ENCODE data around the gene PARD6B. TPM values are rescaled to one million over a fixed set of nuclear protein-coding genes. Genes with fewer than 3 reads are reported as not detected.
A peak's percentile ranks its signal among the peaks of the same experiment; 100 is the strongest.
"Not testable (repeated sequence)": the region's sequence is repeated elsewhere in the genome, so short reads cannot be mapped to it uniquely, and the experiment has no call there.

The PARD6B gene
- total and polyA plus RNA-seq, 2 experiments from 2014 or later = 10.2 to 20.0 TPM

DNA sequence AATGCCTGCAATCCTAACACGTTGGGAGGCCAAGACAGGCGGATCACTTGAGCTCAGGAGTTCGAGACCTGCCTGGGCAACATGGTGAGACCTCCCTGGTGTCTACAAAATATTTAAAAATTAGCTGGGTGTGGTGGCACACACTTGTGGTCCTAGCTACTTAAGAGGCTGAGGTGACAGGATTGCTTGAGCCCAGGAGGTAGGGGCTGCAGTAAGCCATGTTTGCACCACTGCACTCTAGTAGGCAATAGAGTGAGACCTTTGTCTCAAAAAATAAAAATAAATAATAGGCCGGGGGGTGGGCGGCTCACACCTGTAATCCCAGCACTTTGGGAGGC, 21.8 kb upstream of the PARD6B start:
- H3K4me1 ChIP-seq (ENCODE audit: low read depth) = peaks cover 6% of the 10 kb centered on the region
- H3K9me3 ChIP-seq (ENCODE audit: low read depth) = no peaks in the 10 kb centered on the region
- H3K27ac ChIP-seq = no peak overlapping the region
- H3K27me3 ChIP-seq = no peaks in the 10 kb centered on the region
- H3K36me3 ChIP-seq = no peaks in the 10 kb centered on the region
- TF ChIP-seq, protein P1, sequence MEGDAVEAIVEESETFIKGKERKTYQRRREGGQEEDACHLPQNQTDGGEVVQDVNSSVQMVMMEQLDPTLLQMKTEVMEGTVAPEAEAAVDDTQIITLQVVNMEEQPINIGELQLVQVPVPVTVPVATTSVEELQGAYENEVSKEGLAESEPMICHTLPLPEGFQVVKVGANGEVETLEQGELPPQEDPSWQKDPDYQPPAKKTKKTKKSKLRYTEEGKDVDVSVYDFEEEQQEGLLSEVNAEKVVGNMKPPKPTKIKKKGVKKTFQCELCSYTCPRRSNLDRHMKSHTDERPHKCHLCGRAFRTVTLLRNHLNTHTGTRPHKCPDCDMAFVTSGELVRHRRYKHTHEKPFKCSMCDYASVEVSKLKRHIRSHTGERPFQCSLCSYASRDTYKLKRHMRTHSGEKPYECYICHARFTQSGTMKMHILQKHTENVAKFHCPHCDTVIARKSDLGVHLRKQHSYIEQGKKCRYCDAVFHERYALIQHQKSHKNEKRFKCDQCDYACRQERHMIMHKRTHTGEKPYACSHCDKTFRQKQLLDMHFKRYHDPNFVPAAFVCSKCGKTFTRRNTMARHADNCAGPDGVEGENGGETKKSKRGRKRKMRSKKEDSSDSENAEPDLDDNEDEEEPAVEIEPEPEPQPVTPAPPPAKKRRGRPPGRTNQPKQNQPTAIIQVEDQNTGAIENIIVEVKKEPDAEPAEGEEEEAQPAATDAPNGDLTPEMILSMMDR (IDR thresholded peaks at IDR 0.05; ENCODE audit: low read depth, low read length) = no peak
- H3K4me3 ChIP-seq = no peak overlapping the region
- DNase-seq (ENCODE audit: low read depth in 1 of 2, low spot score in 1 of 2) = no peak

DNA sequence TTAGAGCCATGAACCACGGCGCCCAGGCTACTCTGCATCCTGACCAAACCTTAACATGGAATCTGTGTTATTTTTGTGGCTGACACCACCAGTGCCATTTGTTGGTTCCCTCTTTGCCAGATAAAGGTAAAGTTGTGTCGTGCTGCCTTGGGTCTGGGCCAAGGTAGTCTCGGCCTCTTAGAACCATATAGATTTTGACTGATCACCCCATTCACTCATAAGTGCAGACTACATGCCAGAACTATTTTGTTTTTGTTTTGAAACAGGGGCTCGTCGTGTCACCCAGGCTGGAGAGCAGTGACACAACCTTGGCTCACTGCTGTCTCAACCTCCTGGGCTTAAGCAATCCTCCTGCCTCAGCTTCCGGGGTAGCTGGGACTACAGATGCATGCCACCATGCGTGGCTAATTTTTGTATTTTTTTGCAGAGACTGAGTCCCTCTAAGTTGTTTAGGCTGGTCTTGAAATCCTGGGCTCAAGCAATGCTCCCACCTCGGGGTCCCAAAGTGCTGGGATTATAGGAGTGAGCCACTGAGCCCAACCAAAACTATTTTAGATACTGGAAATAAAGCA, 20.8 kb upstream of the PARD6B start:
- no peak overlapping the region for H3K4me3 ChIP-seq
- H3K9me3 ChIP-seq (ENCODE audit: low read depth) = no peaks in the 10 kb centered on the region
- H3K36me3 ChIP-seq = no peaks in the 10 kb centered on the region
- H3K4me1 ChIP-seq (ENCODE audit: low read depth) = peaks cover 6% of the 10 kb centered on the region
- peak in 1 of 2 donors; percentile 54 for DNase-seq (ENCODE audit: low read depth in 1 of 2, low spot score in 1 of 2)
- TF ChIP-seq, protein P1 (IDR thresholded peaks at IDR 0.05; ENCODE audit: low read depth, low read length) = no peak
- no peaks in the 10 kb centered on the region for H3K27me3 ChIP-seq
- H3K27ac ChIP-seq = no peak overlapping the region

DNA sequence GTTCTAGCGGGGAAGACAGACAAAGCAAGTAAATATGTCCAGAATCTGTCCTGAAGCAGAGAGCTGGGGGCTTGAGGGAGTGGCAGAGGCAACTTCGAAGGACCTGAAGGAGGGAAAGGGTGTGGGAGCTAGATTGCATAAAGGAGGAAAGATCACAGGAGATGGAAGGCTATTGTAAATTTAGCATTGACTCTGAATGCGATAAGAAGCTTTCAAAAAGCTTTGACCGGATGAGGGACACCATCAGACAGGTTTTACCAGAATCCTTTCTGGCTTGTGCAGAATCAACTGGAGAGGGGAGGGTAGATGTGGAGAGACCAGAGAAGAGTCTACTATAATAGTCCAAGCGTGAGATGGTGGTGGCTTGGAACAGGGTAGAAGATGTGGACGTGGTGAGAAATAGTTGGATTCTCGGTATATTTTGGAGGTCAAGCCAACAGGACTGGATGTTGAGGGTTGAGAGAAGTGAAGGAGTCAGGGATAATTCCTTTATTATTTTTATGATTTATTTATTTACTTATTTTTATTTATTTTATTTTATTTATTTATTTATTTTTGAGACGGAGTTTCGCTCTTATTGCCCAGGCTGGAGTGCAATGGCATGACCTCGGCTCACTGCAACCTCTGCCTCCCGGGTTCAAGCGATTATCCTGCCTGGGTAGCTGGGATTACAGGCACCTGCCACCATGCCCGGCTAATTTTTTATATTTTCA, 20.1 kb upstream of the PARD6B start:
- TF ChIP-seq, protein P1 (IDR thresholded peaks at IDR 0.05; ENCODE audit: low read depth, low read length) = no peak
- no peak for DNase-seq (ENCODE audit: low read depth in 1 of 2, low spot score in 1 of 2)
- no peaks in the 10 kb centered on the region for H3K36me3 ChIP-seq

DNA sequence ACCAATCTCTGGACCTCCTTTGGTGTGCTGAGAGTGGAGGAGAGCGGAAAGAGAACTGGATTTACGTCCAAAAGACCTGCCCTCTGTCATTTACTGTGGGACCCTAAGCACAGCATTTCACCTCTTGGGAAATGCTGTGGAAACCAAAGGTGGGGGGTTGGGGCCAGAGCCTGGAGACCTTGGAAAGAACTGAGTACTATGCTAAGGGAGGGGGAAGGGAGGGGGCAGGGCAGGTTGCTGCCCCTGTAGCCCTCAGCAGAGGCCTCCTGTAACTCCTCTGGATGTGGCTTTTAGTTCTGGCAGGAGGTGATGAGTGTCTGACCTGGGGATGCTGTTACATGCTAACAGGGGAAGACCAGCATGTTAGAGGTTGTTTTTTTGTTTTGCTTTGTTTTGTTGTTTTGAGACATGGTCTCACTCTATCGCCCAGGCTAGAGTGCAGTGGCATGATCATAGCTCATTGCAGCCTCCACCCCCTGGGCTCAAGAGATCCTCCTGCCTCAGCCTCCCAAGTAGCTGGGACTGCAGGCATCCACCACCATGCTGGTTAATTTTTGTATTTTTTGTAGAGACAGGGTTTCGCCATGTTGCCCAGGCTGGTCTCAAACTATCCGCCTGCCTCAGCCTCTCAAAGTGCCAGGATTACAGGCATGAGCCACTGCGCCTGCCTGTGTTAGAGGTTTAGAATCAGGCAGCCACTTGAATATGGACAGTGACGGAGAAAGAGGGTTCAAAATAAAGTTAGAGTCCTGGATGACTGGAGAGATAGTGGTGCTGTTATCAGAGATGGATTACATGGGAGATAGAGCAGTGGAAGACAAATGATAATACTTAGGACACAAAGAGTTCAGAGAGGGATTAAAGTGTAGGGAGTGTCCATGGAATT, 18.4 kb upstream of the PARD6B start:
- Histone ChIP-seq H3K4me1 (ENCODE audit: low read depth) (peaks cover 8% of the 10 kb centered on the region), H3K27me3 (no peaks in the 10 kb centered on the region), H3K9me3 (ENCODE audit: low read depth) (no peaks in the 10 kb centered on the region), H3K27ac (peak overlapping the region; percentile 6), H3K36me3 (no peaks in the 10 kb centered on the region), H3K4me3 (no peak overlapping the region)
- TF ChIP-seq, protein P1 (IDR thresholded peaks at IDR 0.05; ENCODE audit: low read depth, low read length) = no peak
- no peak for DNase-seq (ENCODE audit: low read depth in 1 of 2, low spot score in 1 of 2)

More for the DNA sequence above, 20.1 kb upstream of the PARD6B start:
- no peak overlapping the region for H3K4me3 ChIP-seq
- no peaks in the 10 kb centered on the region for H3K27me3 ChIP-seq
- H3K9me3 ChIP-seq (ENCODE audit: low read depth) = no peaks in the 10 kb centered on the region
- no peak overlapping the region for H3K27ac ChIP-seq
- H3K4me1 ChIP-seq (ENCODE audit: low read depth) = peaks cover 6% of the 10 kb centered on the region

DNA sequence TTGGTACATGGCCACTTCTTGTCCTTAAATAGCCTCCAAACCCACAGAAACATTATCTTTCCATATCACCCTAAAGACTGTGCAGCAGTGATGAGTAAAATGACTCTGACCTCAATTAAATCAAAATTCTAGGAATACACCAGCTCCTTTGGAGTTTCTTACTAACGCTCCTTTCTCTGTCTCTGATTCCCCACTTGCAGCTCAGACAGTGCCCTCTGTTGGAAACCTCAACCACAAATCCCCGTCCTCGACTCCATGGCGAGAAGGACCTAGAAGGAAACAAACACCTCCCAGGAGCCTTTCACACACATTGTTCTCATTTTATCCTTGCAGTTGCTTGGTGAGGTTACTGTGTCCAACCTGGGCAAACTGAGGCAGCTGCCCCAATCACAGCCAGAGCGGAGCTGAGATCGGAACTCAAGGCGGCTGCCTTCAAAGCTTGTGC, 17.7 kb upstream of the PARD6B start:
- Histone ChIP-seq H3K4me3 (no peak overlapping the region), H3K36me3 (no peaks in the 10 kb centered on the region), H3K27ac (peak overlapping the region; percentile 6), H3K9me3 (ENCODE audit: low read depth) (no peaks in the 10 kb centered on the region), H3K4me1 (ENCODE audit: low read depth) (peaks cover 15% of the 10 kb centered on the region), H3K27me3 (no peaks in the 10 kb centered on the region)
- TF ChIP-seq, protein P1 (IDR thresholded peaks at IDR 0.05; ENCODE audit: low read depth, low read length) = peak; percentile 71
- DNase-seq (ENCODE audit: low read depth in 1 of 2, low spot score in 1 of 2) = peak; percentile 39 to 79

DNA sequence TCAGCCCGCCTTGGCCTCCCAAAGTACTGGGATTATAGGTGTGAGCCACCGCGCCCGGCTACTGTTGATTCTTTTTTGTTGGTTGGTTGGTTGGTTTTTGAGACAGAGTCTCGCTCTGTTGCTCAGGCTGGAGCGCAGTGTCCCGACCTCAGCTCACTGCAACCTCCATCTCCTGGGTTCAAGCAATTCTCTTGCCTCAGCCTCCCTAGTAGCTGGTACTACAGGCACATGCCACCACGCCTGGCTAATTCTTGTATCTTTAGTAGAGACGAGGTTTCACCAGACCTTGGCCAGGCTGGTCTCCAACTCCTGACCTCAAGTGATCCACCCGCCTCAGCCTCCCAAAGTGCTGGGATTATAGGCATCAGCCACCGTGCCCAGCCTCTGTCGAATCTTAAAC, 17.0 kb upstream of the PARD6B start:
- H3K4me1 ChIP-seq (ENCODE audit: low read depth) = peaks cover 16% of the 10 kb centered on the region
- H3K27me3 ChIP-seq; DNase-seq (ENCODE audit: low read depth in 1 of 2, low spot score in 1 of 2); H3K27ac ChIP-seq; H3K36me3 ChIP-seq; H3K4me3 ChIP-seq; H3K9me3 ChIP-seq (ENCODE audit: low read depth): not testable (repeated sequence)
